Right lobe of liver (tissue), 6 donors: ENCODE data around the gene TLX3. TPM values are rescaled to one million over a fixed set of nuclear protein-coding genes. Genes with fewer than 3 reads are reported as not detected.
"Not testable (repeated sequence)": the region's sequence is repeated elsewhere in the genome, so short reads cannot be mapped to it uniquely, and the experiment has no call there.

Experiments used
- ATAC-seq, 4 donors: fragments of 200-7000 bp; cut with Tn5 transposase; one replicate each; pipeline ENCODE4 v1.9.1; 2020; ENCODE audit warnings: mild to moderate bottlenecking in 4 of 4, moderate library complexity in 4 of 4
- DNase-seq, 3 donors: peaks; one replicate each; pipeline ENCODE4 v3.0.0-alpha.2; 2020
- H3K27ac ChIP-seq, 3 donors: fragments of 200-600 bp; one replicate each; pipeline ENCODE4 v1.8.0; 2022
- H3K27me3 ChIP-seq, 2 donors: fragments of 200-600 bp; one replicate each; pipeline ENCODE4 v1.8.0; 2022
- H3K36me3 ChIP-seq, 4 donors: fragments of 200-600 bp; sonication (generic) in 1 of 4; one replicate each; pipeline versions ENCODE4 v1.5.1 to v1.8.0; 2017 to 2022; ENCODE audit warnings: control low read depth in 1 of 4
- H3K4me1 ChIP-seq, 4 donors: fragments of 200-600 bp; sonication (generic) in 1 of 4; one replicate each; pipeline versions ENCODE4 v1.5.1 to v1.8.0; 2017 to 2022; ENCODE audit warnings: control low read depth in 1 of 4
- H3K4me3 ChIP-seq, 3 donors: fragments of 200-600 bp; one replicate each; pipeline ENCODE4 v1.8.0; 2022
- H3K9me3 ChIP-seq, 4 donors: fragments of 200-600 bp; sonication (generic) in 1 of 4; one replicate each; pipeline versions ENCODE4 v1.5.1 to v1.8.0; 2017 to 2022; ENCODE audit warnings: control low read depth in 1 of 4
- CTCF ChIP-seq, 4 donors: fragments of 200-600 bp in 3 of 4; fragments of 450-650 bp in 1 of 4; IDR thresholded peaks; one replicate each; pipeline versions ENCODE4 v1.5.1 to v1.8.0; 2016 to 2022; ENCODE audit warnings: antibody characterized with exemption in 4 of 4, mild to moderate bottlenecking in 2 of 4
- POLR2A ChIP-seq: fragments of 450-650 bp; IDR thresholded peaks from one replicate; pipeline ENCODE4 v1.6.1; 2017; ENCODE audit warnings: antibody characterized with exemption, mild to moderate bottlenecking
- WGBS: methylation state at CpG from one replicate; pipeline ENCODE4 v1.1.6; 2018; ENCODE audit warnings: low coverage, low lambda C conversion rate; ENCODE audit not compliant: insufficient coverage; ENCODE audit errors: missing lambda C conversion rate; 5-methylcytosine and 5-hydroxymethylcytosine counted together
- intact Hi-C, 2 donors: fragments of 100-400 bp; cut with DNase I; formaldehyde crosslinking; loops; one replicate each; pipeline versions ENCODE4 v1.11.2 to v1.14.1; 2022
- total RNA-seq, 6 experiments: library from RNA; depleted of rRNA in 2 of 6; stranded (reverse); fragments of >200 nt in 2 of 6; fragmentation: NEBNext Ultra II Directional in 3 of 6; extraction: Animal tissue kit (Norgen Biotek cat#: 25700) in 3 of 6; gene quantifications; one replicate each; pipeline versions ENCODE4 v1.1.0 to v1.2.4, GENCODE V29; 2016 to 2023
- donor health status: DM: no; HTN: yes; CAD: no.
- donor health status: DM: no; HTN: no; CAD: no.
- donor health status: DM: no; HTN: no; CAD: no.
- donor health status: DM: no; HTN: yes; CAD: no.
- donor health status: DM: no; HTN: yes; CAD: no.

TLX3 gene
- total RNA-seq, 6 experiments from 2014 or later = not detected

GRCh38 chr5:171285465-171285864 is 23.6 kb upstream of the TLX3 start:
- ATAC-seq (no peak), DNase-seq (no peak)
- no peaks in the 10 kb centered on the region for H3K36me3 ChIP-seq
- H3K9me3 ChIP-seq = no peaks in the 10 kb centered on the region
- no peak overlapping the region for H3K27ac ChIP-seq
- 71% methylated on average over 2 of the region's 2 CpGs for WGBS
- intact Hi-C loops = no loop called here
- H3K4me1 ChIP-seq = no peaks in the 10 kb centered on the region
- no peak overlapping the region for H3K4me3 ChIP-seq
- TF ChIP-seq POLR2A (no peak), CTCF (IDR thresholded peaks at IDR 0.05) (no peak)
- no peaks in the 10 kb centered on the region for H3K27me3 ChIP-seq

GRCh38 chr5:171288066-171288465 is 21.0 kb upstream of the TLX3 start:
- WGBS = no CpG with 5 or more reads among the region's 2 CpGs
- Histone ChIP-seq H3K4me3 (no peak overlapping the region), H3K4me1 (no peaks in the 10 kb centered on the region), H3K27ac (no peak overlapping the region), H3K9me3 (no peaks in the 10 kb centered on the region), H3K36me3 (no peaks in the 10 kb centered on the region), H3K27me3 (no peaks in the 10 kb centered on the region)
- no peak for ATAC-seq
- DNase-seq = no peak
- intact Hi-C loops = no loop called here
- TF ChIP-seq CTCF (IDR thresholded peaks at IDR 0.05) (no peak), POLR2A (no peak)

GRCh38 chr5:171291371-171291770 is 17.7 kb upstream of the TLX3 start:
- 80% methylated on average over 1 of the region's 4 CpGs for WGBS
- intact Hi-C loops = no loop called here
- DNase-seq = no peak
- Histone ChIP-seq H3K27ac (no peak overlapping the region), H3K36me3 (no peaks in the 10 kb centered on the region), H3K27me3 (no peaks in the 10 kb centered on the region), H3K4me1 (no peaks in the 10 kb centered on the region), H3K4me3 (no peak overlapping the region), H3K9me3 (no peaks in the 10 kb centered on the region)
- ATAC-seq = no peak
- TF ChIP-seq CTCF (IDR thresholded peaks at IDR 0.05) = no peak
- TF ChIP-seq POLR2A = no peak

GRCh38 chr5:171295299-171295698 is 13.7 kb upstream of the TLX3 start:
- Histone ChIP-seq H3K27ac (no peak overlapping the region), H3K4me3 (no peak overlapping the region), H3K27me3 (no peaks in the 10 kb centered on the region), H3K9me3 (no peaks in the 10 kb centered on the region), H3K4me1 (no peaks in the 10 kb centered on the region), H3K36me3 (no peaks in the 10 kb centered on the region)
- WGBS = 57% methylated on average over 1 of the region's 1 CpG
- DNase-seq = no peak
- no peak for ATAC-seq
- intact Hi-C loops = no loop called here
- TF ChIP-seq POLR2A (no peak), CTCF (IDR thresholded peaks at IDR 0.05) (no peak)

- TF ChIP-seq POLR2A = no peak
- no peak for TF ChIP-seq CTCF (IDR thresholded peaks at IDR 0.05)
- no peaks in the 10 kb centered on the region for H3K36me3 ChIP-seq
- H3K27ac ChIP-seq = no peak overlapping the region
- no peaks in the 10 kb centered on the region for H3K4me1 ChIP-seq
- H3K4me3 ChIP-seq = no peak overlapping the region
- intact Hi-C loops = no loop called here
- H3K9me3 ChIP-seq = no peaks in the 10 kb centered on the region
- no peaks in the 10 kb centered on the region for H3K27me3 ChIP-seq
- ATAC-seq = no peak
- WGBS = 75% methylated on average over 2 of the region's 5 CpGs
- no peak for DNase-seq
Observed at GRCh38 chr5:171295801-171296200, 13.2 kb upstream of the TLX3 start.

GRCh38 chr5:171297941-171298340 is 11.1 kb upstream of the TLX3 start:
- H3K27me3 ChIP-seq, H3K4me1 ChIP-seq, DNase-seq, H3K9me3 ChIP-seq, ATAC-seq, intact Hi-C loops, H3K27ac ChIP-seq, H3K36me3 ChIP-seq, H3K4me3 ChIP-seq: not testable (repeated sequence)
- 84% methylated on average over 5 of the region's 6 CpGs for WGBS
